GM12872 (cell line): ENCODE results near the gene ENTHD1.

ENCODE experiments used
- TF ChIP-seq, protein P1 (sequence below): IDR thresholded peaks from 3 replicates; pipeline ENCODE4 v1.5.1; 2011; ENCODE audit warnings: low read depth, mild to moderate bottlenecking, low read length, moderate library complexity; ENCODE audit not compliant: insufficient read depth

Gene ENTHD1

GRCh38 chr22:39765661-39766060 lies 127.9 kb downstream of the ENTHD1 start:
- TF ChIP-seq, protein P1, sequence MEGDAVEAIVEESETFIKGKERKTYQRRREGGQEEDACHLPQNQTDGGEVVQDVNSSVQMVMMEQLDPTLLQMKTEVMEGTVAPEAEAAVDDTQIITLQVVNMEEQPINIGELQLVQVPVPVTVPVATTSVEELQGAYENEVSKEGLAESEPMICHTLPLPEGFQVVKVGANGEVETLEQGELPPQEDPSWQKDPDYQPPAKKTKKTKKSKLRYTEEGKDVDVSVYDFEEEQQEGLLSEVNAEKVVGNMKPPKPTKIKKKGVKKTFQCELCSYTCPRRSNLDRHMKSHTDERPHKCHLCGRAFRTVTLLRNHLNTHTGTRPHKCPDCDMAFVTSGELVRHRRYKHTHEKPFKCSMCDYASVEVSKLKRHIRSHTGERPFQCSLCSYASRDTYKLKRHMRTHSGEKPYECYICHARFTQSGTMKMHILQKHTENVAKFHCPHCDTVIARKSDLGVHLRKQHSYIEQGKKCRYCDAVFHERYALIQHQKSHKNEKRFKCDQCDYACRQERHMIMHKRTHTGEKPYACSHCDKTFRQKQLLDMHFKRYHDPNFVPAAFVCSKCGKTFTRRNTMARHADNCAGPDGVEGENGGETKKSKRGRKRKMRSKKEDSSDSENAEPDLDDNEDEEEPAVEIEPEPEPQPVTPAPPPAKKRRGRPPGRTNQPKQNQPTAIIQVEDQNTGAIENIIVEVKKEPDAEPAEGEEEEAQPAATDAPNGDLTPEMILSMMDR = no peak

DNA sequence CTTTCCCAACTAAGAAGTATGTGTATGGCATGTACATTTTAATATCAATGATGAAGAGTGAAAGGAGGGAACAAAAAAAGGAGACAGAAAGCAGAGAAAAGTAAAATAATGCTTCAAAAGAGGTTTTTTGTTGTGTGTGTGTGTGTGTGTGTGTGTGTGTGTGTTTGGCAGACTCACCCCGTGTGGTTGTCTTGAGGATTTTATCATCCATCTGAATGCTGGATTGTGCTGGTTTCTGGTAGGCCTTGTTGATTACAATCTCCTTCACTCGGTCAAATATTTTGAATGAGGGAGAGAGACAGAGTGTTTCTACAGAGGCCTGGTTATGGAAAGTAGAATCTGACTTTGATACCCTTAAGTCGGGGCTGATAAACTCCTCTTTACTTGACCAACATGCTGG lies 128.5 kb downstream of the ENTHD1 start:
- TF ChIP-seq, protein P1 = no peak

GRCh38 chr22:39763276-39763675 lies 130.3 kb downstream of the ENTHD1 start:
- TF ChIP-seq, protein P1 = no peak

DNA sequence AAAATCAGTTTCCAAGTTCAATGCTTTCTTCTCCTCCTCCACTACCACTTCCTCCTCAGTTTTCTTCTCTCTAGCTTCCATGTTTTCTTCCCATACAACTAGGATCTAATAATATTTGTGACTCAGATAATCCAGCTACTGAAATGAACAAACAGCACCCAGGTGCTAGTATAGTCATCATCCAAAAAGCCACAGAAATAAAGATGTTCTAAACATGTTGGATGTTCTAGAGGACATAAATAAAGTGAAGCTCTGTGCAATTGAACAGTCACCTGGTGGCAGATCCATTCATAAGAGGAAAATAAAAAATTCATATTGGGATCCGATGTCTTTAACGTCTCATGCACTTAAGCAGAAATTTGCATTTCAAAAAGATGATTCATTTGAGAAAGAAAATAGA lies 142.8 kb downstream of the ENTHD1 start:
- TF ChIP-seq, protein P1 = no peak

- TF ChIP-seq, protein P1 = no peak
Measured at GRCh38 chr22:39748877-39749276, 144.7 kb downstream of the ENTHD1 start.

DNA sequence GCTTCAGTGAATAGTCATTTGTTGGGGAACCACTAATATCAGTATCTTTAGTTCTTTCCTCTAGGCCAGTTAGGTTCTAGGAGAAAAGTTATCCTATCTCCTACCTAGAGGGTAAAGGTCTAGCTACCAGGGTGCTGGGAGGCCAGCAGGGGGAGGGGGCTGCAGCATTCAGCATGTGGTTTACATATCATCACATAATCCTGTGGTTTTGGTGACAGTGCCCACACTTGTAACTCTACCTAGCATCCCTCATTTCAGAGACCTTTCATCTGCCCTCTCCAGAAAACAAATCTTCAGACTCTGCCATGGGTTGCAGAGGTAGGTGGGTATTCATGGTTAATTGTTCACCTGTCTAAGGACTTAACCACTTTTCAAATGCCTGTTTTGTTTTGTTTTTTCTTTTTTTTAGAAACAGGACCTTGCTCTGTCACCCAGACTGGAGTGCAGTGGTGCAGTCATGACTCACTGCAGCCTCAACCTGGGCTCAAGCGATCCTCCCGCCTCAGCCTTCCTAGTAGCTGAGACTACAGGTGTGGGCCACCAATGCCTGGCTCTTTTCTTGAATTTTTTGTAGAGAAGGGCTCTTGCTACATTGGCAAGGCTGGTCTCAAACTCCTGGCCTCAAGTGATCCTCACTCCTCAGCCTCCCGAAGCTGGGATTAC lies 146.8 kb downstream of the ENTHD1 start:
- TF ChIP-seq, protein P1 = no peak

DNA sequence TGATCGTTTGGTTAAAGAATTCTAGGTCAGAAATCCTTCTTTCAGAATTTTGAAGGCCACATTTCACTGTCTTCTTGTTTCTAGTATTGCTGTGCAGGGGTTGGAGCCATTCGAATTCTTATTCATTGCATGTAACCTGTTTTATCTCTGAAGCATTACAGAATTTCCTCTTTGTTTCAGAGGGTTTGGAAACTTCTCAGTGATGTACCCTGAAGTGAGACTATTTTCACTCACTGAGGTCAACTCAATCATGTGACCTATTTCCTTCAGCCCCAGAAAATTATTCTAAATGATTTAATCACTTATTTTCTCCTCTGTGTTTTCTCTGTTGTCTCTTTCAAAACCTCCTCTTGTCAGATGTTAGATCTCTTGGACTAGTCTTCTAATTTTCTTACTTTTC lies 147.8 kb downstream of the ENTHD1 start:
- TF ChIP-seq, protein P1 = no peak

DNA sequence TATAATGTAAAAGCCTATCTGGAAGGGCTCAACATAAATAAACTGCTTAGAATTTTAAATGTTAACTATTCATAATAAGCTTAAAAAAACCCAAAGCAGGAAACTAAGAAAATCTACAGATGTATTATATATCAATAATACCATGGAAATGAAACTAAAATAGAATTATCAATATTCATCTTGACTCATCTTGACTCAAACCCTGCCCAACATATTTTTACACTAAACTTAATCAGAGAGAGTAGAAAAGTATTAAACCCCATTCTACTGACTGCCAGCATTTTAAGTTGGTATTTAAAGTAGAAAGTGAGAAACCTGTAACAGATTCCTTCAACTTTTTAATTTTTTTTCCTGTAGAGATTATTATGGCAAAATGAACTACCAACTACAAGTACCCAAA lies 149.2 kb downstream of the ENTHD1 start:
- TF ChIP-seq, protein P1 = no peak
